Activated T-helper 2 cell treated with anti-CD3 and anti-CD28 coated beads, Interferon-gamma antibody, Interleukin-2, Interleukin-4, amounts not matched to agents 10 μg/mL and 5 μg/mL and 100 μg/mL, durations not matched to agents 14 hours and 24 hours and 36 hours (primary cell): ENCODE data around the gene AZIN2. TPM values are rescaled to one million over a fixed set of nuclear protein-coding genes. Genes with fewer than 3 reads are reported as not detected.

Experiments
- DNase-seq: peaks from one replicate; pipeline ENCODE4 v3.0.0; 2021; ENCODE audit warnings: low spot score
- H3K27ac Mint-ChIP-seq: one replicate; pipeline ENCODE4 v1.8.0; 2021; ENCODE audit warnings: mixed read lengths
- H3K27me3 Mint-ChIP-seq: one replicate; pipeline ENCODE4 v1.8.0; 2021; ENCODE audit warnings: low read depth, mixed read lengths
- H3K36me3 Mint-ChIP-seq: one replicate; pipeline ENCODE4 v1.8.0; 2021; ENCODE audit warnings: low read depth, mixed read lengths
- H3K4me1 Mint-ChIP-seq: one replicate; pipeline ENCODE4 v1.8.0; 2021; ENCODE audit warnings: low read depth, mixed read lengths
- H3K4me3 Mint-ChIP-seq: one replicate; pipeline ENCODE4 v1.8.0; 2021; ENCODE audit warnings: low read depth, mild to moderate bottlenecking, moderate library complexity, mixed read lengths
- H3K9me3 Mint-ChIP-seq: one replicate; pipeline ENCODE4 v1.8.0; 2021; ENCODE audit warnings: mixed read lengths
- intact Hi-C: fragments of 100-400 bp; cut with micrococcal nuclease; formaldehyde crosslinking; loops from one replicate; pipeline ENCODE4 v1.15.1; 2023
- total RNA-seq: library from RNA; stranded (reverse); gene quantifications from 2 replicates; pipeline ENCODE4 v1.2.3, GENCODE V29; 2022

The AZIN2 gene
- total RNA-seq, 1 donor from 2014 or later: 2.4 TPM

- intact Hi-C loops: no loop called here
- Mint-ChIP-seq H3K4me3 (no peak overlapping the region), H3K36me3 (peaks cover 4% of the 10 kb centered on the region), H3K27ac (no peak overlapping the region), H3K27me3 (no peaks in the 10 kb centered on the region), H3K4me1 (no peaks in the 10 kb centered on the region), H3K9me3 (no peaks in the 10 kb centered on the region)
- no peak for DNase-seq
These were observed 77.4 kb downstream of the AZIN2 start for GRCh38 chr1:33158366-33158765.

- intact Hi-C loops: no loop called here
- Mint-ChIP-seq H3K9me3 (no peaks in the 10 kb centered on the region), H3K4me1 (no peaks in the 10 kb centered on the region)
These were observed 78.6 kb downstream of the AZIN2 start for GRCh38 chr1:33159577-33159976.

GRCh38 chr1:33161061-33161681 lies 80.2 kb downstream of the AZIN2 start:
- Mint-ChIP-seq H3K27me3 (no peaks in the 10 kb centered on the region), H3K27ac (no peak overlapping the region), H3K4me1 (no peaks in the 10 kb centered on the region), H3K36me3 (peaks cover 4% of the 10 kb centered on the region), H3K9me3 (no peaks in the 10 kb centered on the region), H3K4me3 (no peak overlapping the region)
- no peak for DNase-seq
- intact Hi-C loops: no loop called here

More at GRCh38 chr1:33159577-33159976, 78.6 kb downstream of the AZIN2 start:
- DNase-seq: no peak
- peaks cover 4% of the 10 kb centered on the region for H3K36me3 Mint-ChIP-seq
- no peak overlapping the region for H3K4me3 Mint-ChIP-seq
- H3K27me3 Mint-ChIP-seq: no peaks in the 10 kb centered on the region
- H3K27ac Mint-ChIP-seq: no peak overlapping the region

- Mint-ChIP-seq H3K27me3 (no peaks in the 10 kb centered on the region), H3K4me1 (no peaks in the 10 kb centered on the region), H3K36me3 (peaks cover 3% of the 10 kb centered on the region), H3K4me3 (no peak overlapping the region), H3K27ac (no peak overlapping the region), H3K9me3 (no peaks in the 10 kb centered on the region)
- intact Hi-C loops: no loop called here
- no peak for DNase-seq
These were observed 81.2 kb downstream of the AZIN2 start for GRCh38 chr1:33162141-33162540.

GRCh38 chr1:33163621-33164519 lies 82.9 kb downstream of the AZIN2 start:
- H3K36me3 Mint-ChIP-seq: peaks cover 4% of the 10 kb centered on the region
- no peak overlapping the region for H3K4me3 Mint-ChIP-seq
- H3K27ac Mint-ChIP-seq: no peak overlapping the region
- no peaks in the 10 kb centered on the region for H3K4me1 Mint-ChIP-seq
- H3K9me3 Mint-ChIP-seq: no peaks in the 10 kb centered on the region
- H3K27me3 Mint-ChIP-seq: no peaks in the 10 kb centered on the region
- intact Hi-C loops: no loop called here
- no peak for DNase-seq

GRCh38 chr1:33165209-33165608 lies 84.3 kb downstream of the AZIN2 start:
- H3K4me1 Mint-ChIP-seq: no peaks in the 10 kb centered on the region
- no peak for DNase-seq
- no peaks in the 10 kb centered on the region for H3K27me3 Mint-ChIP-seq
- no peaks in the 10 kb centered on the region for H3K9me3 Mint-ChIP-seq
- intact Hi-C loops: no loop called here
- no peak overlapping the region for H3K4me3 Mint-ChIP-seq
- H3K36me3 Mint-ChIP-seq: peaks cover 4% of the 10 kb centered on the region
- H3K27ac Mint-ChIP-seq: no peak overlapping the region

- Mint-ChIP-seq H3K36me3 (peaks cover 4% of the 10 kb centered on the region), H3K4me1 (no peaks in the 10 kb centered on the region), H3K27ac (no peak overlapping the region), H3K27me3 (no peaks in the 10 kb centered on the region), H3K9me3 (no peaks in the 10 kb centered on the region), H3K4me3 (no peak overlapping the region)
- DNase-seq: no peak
- intact Hi-C loops: no loop called here
These were observed 84.9 kb downstream of the AZIN2 start for GRCh38 chr1:33165809-33166208.

GRCh38 chr1:33167650-33168447 lies 86.9 kb downstream of the AZIN2 start:
- Mint-ChIP-seq H3K36me3 (peaks cover 4% of the 10 kb centered on the region), H3K4me3 (no peak overlapping the region), H3K9me3 (no peaks in the 10 kb centered on the region), H3K4me1 (peaks cover 2% of the 10 kb centered on the region), H3K27me3 (no peaks in the 10 kb centered on the region), H3K27ac (no peak overlapping the region)
- DNase-seq: no peak
- intact Hi-C loops: no loop called here

- peaks cover 4% of the 10 kb centered on the region for H3K36me3 Mint-ChIP-seq
- H3K4me3 Mint-ChIP-seq: no peak overlapping the region
- H3K27ac Mint-ChIP-seq: no peak overlapping the region
These were observed 87.8 kb downstream of the AZIN2 start for GRCh38 chr1:33168556-33169289.

GRCh38 chr1:33169290-33170055 lies 88.5 kb downstream of the AZIN2 start:
- DNase-seq: no peak
- Mint-ChIP-seq H3K4me3 (no peak overlapping the region), H3K9me3 (no peaks in the 10 kb centered on the region), H3K36me3 (peaks cover 4% of the 10 kb centered on the region), H3K4me1 (peaks cover 2% of the 10 kb centered on the region), H3K27ac (no peak overlapping the region), H3K27me3 (no peaks in the 10 kb centered on the region)
- intact Hi-C loops: no loop called here

More at GRCh38 chr1:33168556-33169289, 87.8 kb downstream of the AZIN2 start:
- Mint-ChIP-seq H3K27me3 (no peaks in the 10 kb centered on the region), H3K4me1 (peaks cover 2% of the 10 kb centered on the region), H3K9me3 (no peaks in the 10 kb centered on the region)
- no peak for DNase-seq
- intact Hi-C loops: no loop called here
